SK-N-SH (cell line): ENCODE measurements around the gene KLF7.

Experiments
- GABPA ChIP-seq: IDR thresholded peaks from 2 replicates; pipeline ENCODE4 v1.4.0; 2012; ENCODE audit warnings: low read depth, mild to moderate bottlenecking
- RAD21 ChIP-seq: IDR thresholded peaks from 2 replicates; pipeline ENCODE4 v1.6.1; 2012; ENCODE audit warnings: mild to moderate bottlenecking, low read length
- RXRA ChIP-seq: IDR thresholded peaks from 2 replicates; pipeline ENCODE4 v1.4.0; 2012; ENCODE audit warnings: low read depth, mild to moderate bottlenecking, borderline replicate concordance
- TF ChIP-seq, protein P1 (sequence below): fragments of 200-600 bp; sonication (generic); IDR thresholded peaks from 2 replicates; pipeline ENCODE4 v1.6.1; 2017; ENCODE audit warnings: antibody characterized with exemption, mild to moderate bottlenecking, moderate library complexity

DNA sequence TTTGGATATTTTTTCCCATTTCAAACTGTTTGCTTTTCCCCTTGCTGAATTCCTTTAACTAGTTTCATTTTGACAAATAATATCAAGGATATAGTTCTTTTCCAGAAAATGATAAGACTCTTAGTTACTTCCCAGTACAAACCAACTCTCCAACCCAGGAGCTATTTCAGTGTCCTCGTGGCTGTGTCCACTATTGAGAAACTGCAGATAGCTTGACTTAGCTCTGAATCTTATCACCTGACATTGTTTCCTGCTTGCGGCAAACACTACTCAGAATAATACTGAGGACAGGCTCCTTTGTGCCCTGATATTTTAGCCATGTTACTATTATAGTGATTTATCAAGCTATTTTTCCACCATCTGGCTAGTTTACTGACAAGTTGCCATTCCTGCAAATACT lies 74.6 kb downstream of the KLF7 start:
- TF ChIP-seq, protein P1, sequence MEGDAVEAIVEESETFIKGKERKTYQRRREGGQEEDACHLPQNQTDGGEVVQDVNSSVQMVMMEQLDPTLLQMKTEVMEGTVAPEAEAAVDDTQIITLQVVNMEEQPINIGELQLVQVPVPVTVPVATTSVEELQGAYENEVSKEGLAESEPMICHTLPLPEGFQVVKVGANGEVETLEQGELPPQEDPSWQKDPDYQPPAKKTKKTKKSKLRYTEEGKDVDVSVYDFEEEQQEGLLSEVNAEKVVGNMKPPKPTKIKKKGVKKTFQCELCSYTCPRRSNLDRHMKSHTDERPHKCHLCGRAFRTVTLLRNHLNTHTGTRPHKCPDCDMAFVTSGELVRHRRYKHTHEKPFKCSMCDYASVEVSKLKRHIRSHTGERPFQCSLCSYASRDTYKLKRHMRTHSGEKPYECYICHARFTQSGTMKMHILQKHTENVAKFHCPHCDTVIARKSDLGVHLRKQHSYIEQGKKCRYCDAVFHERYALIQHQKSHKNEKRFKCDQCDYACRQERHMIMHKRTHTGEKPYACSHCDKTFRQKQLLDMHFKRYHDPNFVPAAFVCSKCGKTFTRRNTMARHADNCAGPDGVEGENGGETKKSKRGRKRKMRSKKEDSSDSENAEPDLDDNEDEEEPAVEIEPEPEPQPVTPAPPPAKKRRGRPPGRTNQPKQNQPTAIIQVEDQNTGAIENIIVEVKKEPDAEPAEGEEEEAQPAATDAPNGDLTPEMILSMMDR, result no peak
- TF ChIP-seq RXRA (no peak), GABPA (no peak), RAD21 (no peak)
